Activated CD8-positive, alpha-beta memory T cell treated with anti-CD3 and anti-CD28 coated beads, Interleukin-2, amount 50 U/mL, for 4 hours (primary cell): ENCODE measurements around the gene OIT3.

ENCODE experiments used
- DNase-seq: peaks from one replicate; pipeline ENCODE4 v3.0.0-alpha.2; 2020

The OIT3 gene

DNA sequence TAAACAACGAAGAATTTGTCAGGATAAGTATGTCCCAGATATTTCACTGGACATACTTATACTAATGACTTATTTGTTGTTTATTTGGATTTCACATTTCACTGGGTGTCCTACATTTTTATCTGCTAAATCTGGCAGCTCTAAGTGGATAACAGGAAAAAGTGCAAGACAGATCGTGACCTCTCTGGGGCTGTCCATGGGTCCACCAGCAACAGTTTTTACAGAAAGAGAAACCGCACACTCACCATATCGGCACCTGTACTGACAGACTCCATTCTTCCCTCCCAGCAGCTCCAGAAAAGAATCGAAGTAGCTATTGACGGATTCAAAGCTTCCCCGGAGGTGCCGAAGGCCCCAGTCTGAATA, 60.7 kb downstream of the OIT3 start:
- DNase-seq, result no peak

DNA sequence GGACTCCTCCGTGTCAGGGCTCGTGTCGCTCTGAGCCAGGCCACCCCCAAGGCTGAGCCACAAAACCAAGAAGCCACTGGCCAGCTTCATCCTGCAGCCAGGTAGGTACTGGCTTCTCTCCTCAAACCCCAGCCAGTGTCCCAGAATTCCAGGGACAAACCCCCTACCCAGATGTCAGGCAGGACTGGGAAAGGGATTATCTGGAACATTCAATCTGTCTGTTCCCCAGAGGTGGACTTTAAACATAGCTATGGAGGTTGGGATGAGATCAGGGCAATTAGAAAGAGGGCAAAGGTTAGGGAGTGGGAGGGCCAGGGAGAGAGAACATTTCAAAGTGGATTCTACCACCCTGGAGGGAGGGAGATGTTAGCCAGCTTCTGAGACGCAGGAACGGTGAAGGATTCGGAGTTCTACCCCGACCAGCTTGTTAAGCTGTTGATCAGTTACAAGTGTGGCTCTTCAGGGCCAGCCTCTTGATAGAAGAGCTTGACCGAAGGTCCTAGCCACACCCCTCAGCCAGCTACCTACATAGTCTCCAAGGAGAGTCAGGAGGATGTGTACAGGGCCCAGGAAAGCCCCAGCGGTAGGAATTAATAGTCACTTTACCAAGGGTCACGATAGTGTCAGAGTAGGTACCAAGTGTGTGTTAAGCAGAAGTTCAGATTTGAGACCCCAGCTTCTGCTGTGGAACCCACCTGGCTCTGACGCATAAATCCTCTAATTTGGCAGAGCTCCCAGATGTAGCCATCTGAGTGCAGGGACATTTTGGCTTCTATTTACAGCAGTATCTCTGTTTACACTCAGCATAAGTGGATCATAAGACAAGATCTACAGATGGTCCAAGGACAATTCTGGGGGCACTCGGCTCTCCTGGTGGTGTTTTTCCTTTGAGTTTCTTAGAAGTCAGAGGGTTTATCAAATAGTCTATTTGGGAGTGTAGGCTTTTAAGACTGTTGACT, 61.3 kb downstream of the OIT3 start, which contains the start of gene PLA2G12B:
Gene PLA2G12B (minus strand): TSS at position 211 of the 959 bp plus-strand sequence. CDS start 121 bp downstream, at position 90.
- DNase-seq, result no peak

DNA sequence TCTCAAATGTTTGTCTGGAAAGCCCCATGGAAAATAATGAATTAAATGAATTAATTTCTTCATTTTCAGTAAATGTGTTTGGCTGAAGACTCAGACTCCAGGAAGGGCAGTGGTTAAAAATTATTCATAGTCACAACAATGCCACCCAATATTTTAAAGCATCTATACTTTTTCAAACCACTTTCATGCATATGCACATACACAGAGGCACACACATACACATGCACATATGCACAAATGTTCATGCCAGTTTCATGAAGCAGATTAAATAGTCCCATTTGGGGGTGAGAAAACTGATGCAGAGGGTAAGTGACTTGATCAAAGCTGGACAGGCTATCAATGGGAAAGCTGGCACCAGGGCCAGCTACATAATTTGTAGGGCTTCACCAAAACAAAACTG, 62.5 kb downstream of the OIT3 start:
- DNase-seq, result no peak

DNA sequence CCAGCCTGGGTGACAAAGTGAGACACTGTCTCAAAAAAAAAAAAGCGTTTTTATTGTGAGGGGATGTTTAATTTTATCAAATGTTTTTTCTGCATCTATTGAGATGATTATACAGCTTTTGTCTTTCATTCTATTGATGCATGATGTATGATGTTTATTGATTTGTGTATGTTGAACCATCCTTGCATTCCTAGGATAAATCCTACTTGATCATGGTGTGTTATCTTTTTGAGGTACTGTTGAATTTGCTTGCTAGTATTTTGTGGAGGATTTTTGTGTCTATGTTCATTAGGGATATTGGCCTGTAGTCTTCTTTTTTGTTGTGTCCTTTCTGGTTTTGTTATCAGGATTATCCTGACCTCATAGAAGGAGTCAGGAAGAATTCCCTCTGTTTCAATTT, 83.3 kb downstream of the OIT3 start:
- no peak for DNase-seq

DNA sequence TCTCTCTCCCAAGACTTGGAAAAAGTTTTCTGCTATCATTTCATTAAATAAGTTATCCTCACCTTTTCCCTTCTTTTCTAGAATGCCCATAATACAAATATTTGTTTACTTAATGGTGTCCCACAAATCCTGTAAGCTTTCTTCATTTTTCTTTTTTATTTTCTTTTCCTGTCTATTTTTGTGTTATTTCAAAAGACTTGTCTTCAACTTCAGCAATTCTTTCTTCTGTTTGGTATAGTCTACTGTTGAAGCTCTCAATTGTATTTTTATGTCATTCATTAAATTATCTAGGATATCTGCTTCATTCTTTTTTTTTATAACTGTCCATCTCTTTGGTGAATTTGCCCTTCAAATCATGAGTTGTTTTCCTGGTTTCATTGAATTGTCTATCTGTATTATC, 86.2 kb downstream of the OIT3 start:
- no peak for DNase-seq

DNA sequence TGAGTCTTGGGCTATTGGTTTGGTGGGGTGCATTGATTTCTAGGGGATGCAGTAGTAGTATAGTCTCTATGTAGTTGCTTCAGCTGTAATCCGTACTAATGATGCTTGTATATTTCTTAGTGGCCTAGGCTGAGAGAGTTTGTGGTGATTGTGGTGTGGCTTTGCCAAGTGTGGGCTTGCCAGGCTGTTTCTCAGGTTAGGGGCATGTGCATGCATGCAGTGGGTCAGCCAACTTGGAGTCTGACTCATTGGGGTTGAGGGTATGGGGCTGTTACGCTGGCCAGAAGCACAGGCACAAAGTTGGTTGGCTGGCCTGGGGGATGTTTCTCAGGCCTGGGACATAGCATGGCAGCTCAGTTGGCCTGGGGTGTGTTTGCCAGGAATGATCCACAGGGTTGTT, 86.8 kb downstream of the OIT3 start:
- no peak for DNase-seq

DNA sequence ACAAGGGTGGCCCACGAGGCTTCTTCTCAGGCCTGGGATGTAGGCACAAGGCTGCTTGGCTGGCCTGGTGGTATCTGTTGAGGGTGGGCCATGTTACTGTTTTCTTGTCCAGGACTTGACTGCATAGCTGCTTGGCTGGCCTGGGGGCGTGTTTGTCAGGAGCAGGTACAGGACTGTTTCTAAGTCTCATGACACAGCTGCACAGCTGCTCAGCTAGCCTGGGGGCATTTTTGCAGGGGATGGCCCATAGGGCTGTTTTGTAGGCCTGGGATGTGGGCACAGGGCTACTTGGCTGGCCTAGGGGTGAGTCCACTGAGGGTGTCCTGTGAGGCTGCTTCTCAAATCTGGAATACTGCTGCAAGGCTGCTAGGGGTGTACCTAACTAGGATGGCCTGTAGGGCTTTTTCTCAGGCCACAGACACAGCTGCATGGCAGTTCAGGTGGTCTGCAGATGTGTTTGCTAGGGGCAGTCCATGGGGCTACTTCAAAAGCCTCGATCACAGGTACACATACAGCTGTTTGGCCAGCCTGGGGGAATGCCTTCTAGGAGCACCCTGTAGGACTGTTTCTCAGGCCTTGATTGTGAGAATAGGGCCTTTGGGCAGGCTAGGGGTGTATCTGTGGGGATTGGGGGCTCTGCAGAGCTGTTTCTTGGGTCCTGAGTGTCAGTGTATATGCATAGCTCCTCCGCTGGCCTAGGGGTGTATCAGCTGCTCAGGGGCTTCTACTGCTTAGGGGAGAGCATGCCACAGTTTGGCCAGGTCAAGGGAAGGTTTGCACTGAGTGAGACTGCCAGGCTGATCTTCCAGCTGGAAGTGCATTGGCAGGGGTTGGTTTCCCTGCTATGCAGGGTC, 87.7 kb downstream of the OIT3 start:
- DNase-seq, result no peak

DNA sequence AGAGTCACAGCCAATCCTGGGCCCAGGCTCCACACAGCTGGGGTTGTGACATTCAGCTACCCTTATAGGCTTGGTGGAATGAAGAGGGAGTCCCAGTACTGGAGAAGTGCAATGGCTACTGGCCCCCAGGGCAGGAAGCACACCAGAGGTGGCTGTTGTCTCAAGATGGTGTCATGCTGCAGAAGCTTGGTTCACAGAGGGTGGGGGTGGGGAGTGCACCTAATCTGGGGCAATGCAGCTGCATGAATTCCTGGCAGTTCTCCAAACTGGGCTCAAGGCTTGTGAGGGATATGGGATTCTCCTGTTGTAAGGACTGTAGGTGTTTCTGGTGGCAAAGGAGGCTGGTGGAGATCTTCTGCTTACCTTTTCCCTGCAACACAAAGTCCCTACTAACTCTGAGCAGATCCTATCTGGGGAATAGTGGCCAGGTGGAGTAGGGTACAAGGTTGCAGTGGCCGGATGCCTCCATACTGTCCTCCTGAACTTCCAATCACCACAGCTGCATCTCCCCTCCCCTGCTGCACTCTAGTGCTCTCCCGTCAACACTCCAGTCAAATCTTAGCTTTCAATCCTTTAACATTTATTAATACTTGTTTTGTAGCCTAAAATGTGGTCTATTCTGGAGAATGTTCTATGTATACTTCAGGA, 88.5 kb downstream of the OIT3 start:
- no peak for DNase-seq
